ENCODE results near the gene DNAL4. TPM values are rescaled to one million over a fixed set of nuclear protein-coding genes. Genes with fewer than 3 reads are reported as not detected.

Gene DNAL4
- total RNA-seq, 1 donor from 2014 or later: 21.3 TPM

GRCh38 chr22:38729946-38730345, 64.0 kb downstream of the DNAL4 start:
- no peaks in the 10 kb centered on the region for H3K27me3 ChIP-seq (ENCODE audit: low read depth)
- H3K4me1 ChIP-seq: peaks cover 20% of the 10 kb centered on the region
- H3K4me3 ChIP-seq: no peak overlapping the region
- H3K36me3 ChIP-seq: peaks cover 99% of the 10 kb centered on the region
- intact Hi-C loops (cut with DNase I): no loop called here
- DNase-seq (no peak), ATAC-seq (no peak)
- H3K9me3 ChIP-seq: no peaks in the 10 kb centered on the region
- H3K27ac ChIP-seq: no peak overlapping the region
- no peak for TF ChIP-seq CTCF (IDR thresholded peaks at IDR 0.05)

GRCh38 chr22:38728871-38729796, 64.8 kb downstream of the DNAL4 start:
- H3K27ac ChIP-seq: no peak overlapping the region
- no peak for TF ChIP-seq CTCF (IDR thresholded peaks at IDR 0.05)
- no peaks in the 10 kb centered on the region for H3K27me3 ChIP-seq (ENCODE audit: low read depth)
- H3K4me3 ChIP-seq: no peak overlapping the region
- ATAC-seq (no peak), DNase-seq (no peak)
- H3K36me3 ChIP-seq: peaks cover 99% of the 10 kb centered on the region
- no peaks in the 10 kb centered on the region for H3K9me3 ChIP-seq
- peaks cover 13% of the 10 kb centered on the region for H3K4me1 ChIP-seq
- intact Hi-C loops (cut with DNase I): no loop called here

Other genes with a start within 250 kb of the DNAL4 start
- gene DMC1, start 224.0 kb downstream of the DNAL4 start, total RNA-seq: 0.97 TPM
- gene FAM227A, start 137.8 kb downstream of the DNAL4 start, total RNA-seq: 3.4 TPM
- gene CBY1, start 137.5 kb downstream of the DNAL4 start, total RNA-seq: 30.8 TPM
- 42.2 TPM for gene TOMM22, start 112.2 kb downstream of the DNAL4 start, total RNA-seq
- 44.7 TPM for gene JOSD1, start 93.2 kb downstream of the DNAL4 start, total RNA-seq
- 66.7 TPM for gene GTPBP1, start 88.2 kb downstream of the DNAL4 start, total RNA-seq
- 209 TPM for gene SUN2, start 38.1 kb downstream of the DNAL4 start, total RNA-seq
- 5.1 TPM for gene NPTXR, start 49.9 kb upstream of the DNAL4 start, total RNA-seq
- 54.7 TPM for gene CBX6, start 78.1 kb upstream of the DNAL4 start, total RNA-seq
- gene APOBEC3A, start 163.5 kb upstream of the DNAL4 start, total RNA-seq: 14.2 TPM
- gene APOBEC3B, start 188.2 kb upstream of the DNAL4 start, total RNA-seq: 1.0 TPM
- gene APOBEC3C, start 220.1 kb upstream of the DNAL4 start, total RNA-seq: 27.8 TPM
- gene APOBEC3D, start 227.0 kb upstream of the DNAL4 start, total RNA-seq: 3.0 TPM
- 9.5 TPM for gene APOBEC3F, start 246.7 kb upstream of the DNAL4 start, total RNA-seq